Loucy (cell line): ENCODE measurements around the gene MEIS1.

Source experiments
- CTCF ChIP-seq: fragments of 200-600 bp; sonication (generic); conservative IDR thresholded peaks from 2 replicates; pipeline ENCODE4 v1.5.1; 2014; ENCODE audit warnings: mild to moderate bottlenecking, antibody characterized with exemption, low read length
- EZH2phosphoT487 ChIP-seq: fragments of 200-600 bp; IDR thresholded peaks from 2 replicates; pipeline ENCODE4 v1.6.1; 2018; ENCODE audit warnings: antibody characterized with exemption, mild to moderate bottlenecking, moderate library complexity, borderline replicate concordance

GRCh38 chr2:66555501-66556324 lies 120.8 kb downstream of the MEIS1 start:
- TF ChIP-seq CTCF: no peak
- no peak for TF ChIP-seq EZH2phosphoT487
